Sigmoid colon (tissue), 7 donors: ENCODE measurements around the gene ERGIC3. TPM values are rescaled to one million over a fixed set of nuclear protein-coding genes. Genes with fewer than 3 reads are reported as not detected.
A peak's percentile ranks its signal among the peaks of the same experiment; 100 is the strongest.

Experiments used
- DNase-seq: peaks from one replicate; pipeline ENCODE4 v3.0.0-alpha.2; 2019
- H3K27ac ChIP-seq, 4 donors: fragments of 200-600 bp; sonication (generic); one replicate each; pipeline ENCODE4 v1.5.1; 2016 to 2019; ENCODE audit warnings: mild to moderate bottlenecking in 1 of 4
- H3K27me3 ChIP-seq, 3 donors: fragments of 200-600 bp; sonication (generic); one replicate each; pipeline ENCODE4 v1.5.1; 2019; ENCODE audit warnings: mild to moderate bottlenecking in 1 of 3
- H3K36me3 ChIP-seq, 4 donors: fragments of 200-600 bp; sonication (generic); one replicate each; pipeline ENCODE4 v1.5.1; 2016 to 2019
- H3K4me1 ChIP-seq, 4 donors: fragments of 200-600 bp; sonication (generic); one replicate each; pipeline ENCODE4 v1.5.1; 2017 to 2019
- H3K4me3 ChIP-seq, 4 donors: fragments of 200-600 bp; sonication (generic); one replicate each; pipeline ENCODE4 v1.5.1; 2017 to 2019; ENCODE audit warnings: mild to moderate bottlenecking in 2 of 4, moderate library complexity in 1 of 4
- H3K9me3 ChIP-seq, 4 donors: fragments of 200-600 bp in 3 of 4; sonication (generic) in 3 of 4; one replicate each; pipeline versions ENCODE4 v1.5.1 to v1.6.1; 2013 to 2019
- EP300 ChIP-seq, 4 donors: sonication (generic); formaldehyde crosslinking; IDR thresholded peaks; one replicate each; pipeline ENCODE4 v1.6.1; 2017; ENCODE audit warnings: antibody characterized with exemption in 4 of 4
- POLR2A ChIP-seq, 2 donors: fragments of 450-650 bp; IDR thresholded peaks; one replicate each; pipeline ENCODE4 v1.6.1; 2016; ENCODE audit warnings: antibody characterized with exemption in 2 of 2, mild to moderate bottlenecking in 2 of 2, moderate library complexity in 2 of 2
- POLR2AphosphoS5 ChIP-seq, 4 donors: sonication (generic); formaldehyde crosslinking; IDR thresholded peaks; one replicate each; pipeline ENCODE4 v1.6.1; 2017; ENCODE audit warnings: antibody characterized with exemption in 4 of 4
- WGBS, 2 donors: extraction: QIAGEN DNeasy Blood & Tissue Kit; methylation state at CpG; one replicate each; pipeline ENCODE4 v1.1.7; 2013; 5-methylcytosine and 5-hydroxymethylcytosine counted together
- intact Hi-C: fragments of 100-400 bp; cut with DNase I; formaldehyde crosslinking; loops from one replicate; pipeline ENCODE4 v1.15.1; 2023
- polyA plus RNA-seq, 3 donors: library from polyadenylated mRNA; stranded (reverse); fragments of 200-250 nt; gene quantifications; one replicate each; pipeline ENCODE4 v1.2.3, GENCODE V29; 2013
- total RNA-seq, 4 donors: library from RNA; depleted of rRNA; stranded (reverse); fragments of >200 nt; gene quantifications; one replicate each; pipeline ENCODE4 v1.1.0, GENCODE V29; 2016
- TF ChIP-seq, protein P1 (sequence below), 4 experiments: fragments of 450-650 bp in 3 of 4; fragments of 200-600 bp in 1 of 4; IDR thresholded peaks; one replicate each; pipeline ENCODE4 v1.5.1; 2016 to 2019; ENCODE audit warnings: antibody characterized with exemption in 4 of 4, mild to moderate bottlenecking in 3 of 4, moderate library complexity in 2 of 4
- donor health status: healthy with polysubstance abuse.
- donor health status: Bipolar disorder and iron deficiency.
- donor health status: healthy.

Gene ERGIC3
- total and polyA plus RNA-seq, 7 donors: 113 to 230 (median 184) TPM

DNA sequence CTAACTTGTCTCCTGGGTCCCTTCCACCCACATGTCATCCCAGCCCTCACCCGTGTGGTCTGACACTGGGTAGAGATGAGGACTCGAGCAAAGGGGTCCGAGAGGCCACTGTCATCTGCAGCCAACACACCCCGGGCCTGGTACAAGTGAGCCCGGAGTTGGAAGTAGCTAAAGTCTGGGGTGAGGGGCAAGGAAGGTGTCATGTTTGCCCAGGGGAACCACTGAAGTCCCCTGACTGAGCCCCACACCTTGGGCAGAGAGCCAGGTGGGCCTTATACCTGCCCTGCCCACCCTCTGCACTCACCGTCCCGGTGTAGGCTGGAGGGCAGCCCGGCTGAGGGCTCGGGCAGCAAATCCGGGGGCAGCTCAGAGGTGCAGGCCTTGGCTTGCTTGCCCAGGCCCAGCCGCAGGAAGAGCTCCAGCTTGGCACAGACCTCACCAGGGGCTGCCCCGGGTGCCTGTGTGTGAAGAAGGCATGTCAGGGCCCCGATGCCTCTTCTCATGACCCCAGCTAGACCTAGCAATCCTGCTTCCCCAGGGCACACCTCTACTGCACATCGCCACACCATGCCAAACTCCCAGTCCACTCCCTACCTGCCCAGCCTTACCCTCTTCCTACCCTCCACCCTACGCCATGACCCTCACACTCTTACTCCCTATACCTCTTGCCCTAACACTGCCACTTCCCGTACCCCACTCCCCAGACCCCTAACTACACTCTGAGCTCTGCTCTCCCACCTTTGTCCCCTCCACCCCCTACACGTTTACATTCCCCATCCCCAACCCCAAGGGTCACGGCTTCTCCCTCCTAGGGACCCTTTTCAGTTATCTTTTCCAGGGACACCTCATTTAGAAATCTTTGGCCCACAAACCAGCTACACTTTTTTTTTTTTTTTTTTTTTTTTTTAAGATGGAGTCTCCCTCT, 42.0 kb downstream of the ERGIC3 start:
- Histone ChIP-seq H3K9me3 (peaks cover 0 to 4% (median 0%) of the 10 kb centered on the region in 4 donors), H3K4me1 (no peaks in the 10 kb centered on the region), H3K36me3 (no peaks in the 10 kb centered on the region), H3K4me3 (no peak overlapping the region), H3K27me3 (no peaks in the 10 kb centered on the region), H3K27ac (no peak overlapping the region)
- WGBS, 2 donors: 93 to 95% methylated on average over 18 of the region's 18 CpGs
- DNase-seq: peak; percentile 54
- TF ChIP-seq, protein P1, sequence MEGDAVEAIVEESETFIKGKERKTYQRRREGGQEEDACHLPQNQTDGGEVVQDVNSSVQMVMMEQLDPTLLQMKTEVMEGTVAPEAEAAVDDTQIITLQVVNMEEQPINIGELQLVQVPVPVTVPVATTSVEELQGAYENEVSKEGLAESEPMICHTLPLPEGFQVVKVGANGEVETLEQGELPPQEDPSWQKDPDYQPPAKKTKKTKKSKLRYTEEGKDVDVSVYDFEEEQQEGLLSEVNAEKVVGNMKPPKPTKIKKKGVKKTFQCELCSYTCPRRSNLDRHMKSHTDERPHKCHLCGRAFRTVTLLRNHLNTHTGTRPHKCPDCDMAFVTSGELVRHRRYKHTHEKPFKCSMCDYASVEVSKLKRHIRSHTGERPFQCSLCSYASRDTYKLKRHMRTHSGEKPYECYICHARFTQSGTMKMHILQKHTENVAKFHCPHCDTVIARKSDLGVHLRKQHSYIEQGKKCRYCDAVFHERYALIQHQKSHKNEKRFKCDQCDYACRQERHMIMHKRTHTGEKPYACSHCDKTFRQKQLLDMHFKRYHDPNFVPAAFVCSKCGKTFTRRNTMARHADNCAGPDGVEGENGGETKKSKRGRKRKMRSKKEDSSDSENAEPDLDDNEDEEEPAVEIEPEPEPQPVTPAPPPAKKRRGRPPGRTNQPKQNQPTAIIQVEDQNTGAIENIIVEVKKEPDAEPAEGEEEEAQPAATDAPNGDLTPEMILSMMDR (IDR thresholded peaks at IDR 0.05): no peak
- TF ChIP-seq POLR2A (IDR thresholded peaks at IDR 0.05) (no peak), POLR2AphosphoS5 (IDR thresholded peaks at IDR 0.05) (no peak), EP300 (IDR thresholded peaks at IDR 0.05) (no peak)
- intact Hi-C loops: no loop called here

DNA sequence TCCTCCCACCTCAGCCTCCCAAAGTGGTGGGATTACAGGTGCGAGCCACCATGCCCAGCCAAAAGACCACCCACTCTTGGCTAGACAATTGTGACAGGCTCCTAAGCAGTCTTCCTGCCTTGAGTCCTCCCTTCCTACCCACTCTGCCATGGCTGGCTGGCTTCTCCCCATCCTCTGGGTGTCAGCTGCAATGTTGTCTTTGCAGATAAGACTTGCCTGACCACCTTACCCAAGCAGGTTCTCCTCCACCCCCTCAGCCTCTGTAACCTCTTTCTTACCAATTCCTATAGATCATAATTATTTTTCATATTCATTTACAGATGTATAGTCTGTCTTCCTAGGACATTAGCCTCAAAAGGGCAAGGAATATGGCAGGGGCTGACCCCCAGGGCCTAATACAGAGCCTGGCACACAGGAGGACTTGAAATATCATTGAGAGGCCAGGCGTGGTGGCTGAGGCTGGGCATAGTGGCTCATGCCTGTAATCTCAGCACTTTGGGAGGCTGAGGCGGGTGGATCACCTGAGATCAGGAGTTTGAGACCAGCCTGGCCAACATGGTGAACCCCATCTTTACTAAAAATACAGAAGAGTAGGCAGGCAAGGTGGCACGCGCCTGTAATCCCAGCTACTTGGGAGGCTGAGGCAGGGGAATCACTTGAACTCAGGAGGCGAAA, 45.0 kb downstream of the ERGIC3 start:
- intact Hi-C loops: no loop called here
- DNase-seq: peak; percentile 4
- no peak for TF ChIP-seq EP300 (IDR thresholded peaks at IDR 0.05)
- no peak for TF ChIP-seq POLR2A (IDR thresholded peaks at IDR 0.05)
- TF ChIP-seq, protein P1 (IDR thresholded peaks at IDR 0.05): no peak
- no peak for TF ChIP-seq POLR2AphosphoS5 (IDR thresholded peaks at IDR 0.05)
- H3K4me3 ChIP-seq: no peak overlapping the region
- no peaks in the 10 kb centered on the region for H3K4me1 ChIP-seq
- no peaks in the 10 kb centered on the region for H3K27me3 ChIP-seq
- WGBS, 2 donors: 94 to 95% methylated on average over 6 of the region's 6 CpGs
- H3K27ac ChIP-seq: no peak overlapping the region
- peaks cover 0 to under 1% (median 0%) of the 10 kb centered on the region in 4 donors for H3K9me3 ChIP-seq
- H3K36me3 ChIP-seq: no peaks in the 10 kb centered on the region

DNA sequence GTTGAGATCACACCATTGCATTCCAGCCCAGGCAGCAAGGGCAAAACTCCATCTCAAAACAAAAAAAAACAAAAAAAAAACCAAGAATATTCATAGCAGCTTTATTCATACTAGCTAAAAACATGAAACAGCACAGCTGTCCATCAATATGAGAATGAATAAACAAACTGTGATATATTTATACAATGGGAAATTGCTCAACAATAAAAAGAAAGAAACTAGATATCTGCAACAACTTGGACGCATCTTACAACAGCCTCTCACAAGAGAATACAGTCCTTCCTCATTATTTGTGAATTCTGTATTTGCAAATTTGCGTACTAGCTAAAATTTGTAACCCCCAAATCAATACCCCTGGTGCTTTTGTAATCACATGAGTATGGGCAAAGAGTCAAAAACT, 45.6 kb downstream of the ERGIC3 start:
- intact Hi-C loops: no loop called here
- H3K4me1 ChIP-seq: no peaks in the 10 kb centered on the region
- no peak overlapping the region for H3K4me3 ChIP-seq
- no peaks in the 10 kb centered on the region for H3K9me3 ChIP-seq
- 59 to 76% methylated on average over 2 of the region's 2 CpGs for WGBS, 2 donors
- H3K36me3 ChIP-seq: no peaks in the 10 kb centered on the region
- TF ChIP-seq POLR2AphosphoS5 (IDR thresholded peaks at IDR 0.05): no peak
- no peaks in the 10 kb centered on the region for H3K27me3 ChIP-seq
- DNase-seq: no peak
- H3K27ac ChIP-seq: no peak overlapping the region

DNA sequence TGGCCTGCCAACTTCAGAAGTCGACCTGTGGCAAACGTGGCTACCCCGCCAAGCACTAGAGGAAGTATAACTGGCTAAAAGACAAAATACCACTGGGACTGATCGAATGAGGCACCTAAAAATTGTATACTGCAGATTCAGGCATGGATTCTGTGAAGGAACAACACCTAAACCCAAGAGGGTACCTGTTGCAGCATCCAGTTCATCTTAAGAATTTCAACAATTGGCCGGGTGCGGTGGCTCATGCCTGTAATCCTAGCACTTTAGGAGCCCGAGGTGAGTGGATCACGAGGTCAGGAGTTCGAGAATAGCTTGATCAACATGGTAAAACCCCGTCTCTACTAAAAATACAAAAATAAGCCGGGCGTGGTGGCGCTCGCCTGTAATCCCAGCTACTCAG, 46.5 kb downstream of the ERGIC3 start:
- DNase-seq: no peak
- Histone ChIP-seq H3K27ac (no peak overlapping the region), H3K27me3 (no peaks in the 10 kb centered on the region), H3K4me3 (no peak overlapping the region), H3K4me1 (no peaks in the 10 kb centered on the region), H3K36me3 (no peaks in the 10 kb centered on the region), H3K9me3 (no peaks in the 10 kb centered on the region)
- intact Hi-C loops: no loop called here
- TF ChIP-seq POLR2AphosphoS5 (IDR thresholded peaks at IDR 0.05): no peak
- TF ChIP-seq POLR2A (IDR thresholded peaks at IDR 0.05): no peak
- TF ChIP-seq EP300 (IDR thresholded peaks at IDR 0.05): no peak
- TF ChIP-seq, protein P1 (IDR thresholded peaks at IDR 0.05): no peak
- 85 to 91% methylated on average over 14 of the region's 14 CpGs for WGBS, 2 donors

DNA sequence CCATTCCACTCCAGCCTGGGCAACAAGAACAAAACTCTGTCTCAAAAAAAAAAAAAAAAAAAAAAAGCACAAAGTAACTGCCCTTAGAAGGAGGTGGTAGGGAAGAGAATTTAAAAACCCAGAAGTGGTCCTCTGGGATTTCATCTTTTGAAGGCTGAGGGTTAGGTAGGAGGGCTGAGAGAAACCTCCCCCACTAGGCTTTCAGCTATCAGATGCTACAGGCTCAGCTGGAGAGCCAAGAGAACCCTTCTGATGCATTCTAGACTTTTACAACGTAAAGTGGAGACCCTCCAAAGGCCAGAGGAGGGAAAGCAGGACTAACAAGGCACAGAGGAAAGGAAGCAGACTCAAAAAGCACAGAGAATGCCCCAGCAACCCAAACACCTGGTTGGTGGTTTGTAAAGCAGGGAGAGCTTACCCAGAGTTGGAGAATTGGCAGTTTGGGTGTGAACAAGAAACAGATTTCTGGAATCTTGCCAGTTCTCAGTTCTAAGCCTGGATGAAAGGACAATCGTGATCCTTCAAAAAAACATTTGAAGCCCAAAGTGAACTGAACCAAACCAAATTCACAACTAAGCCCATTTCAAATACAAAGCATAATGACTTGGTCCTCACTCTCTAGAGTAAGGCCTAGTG, 50.6 kb downstream of the ERGIC3 start:
- Histone ChIP-seq H3K36me3 (no peaks in the 10 kb centered on the region), H3K9me3 (no peaks in the 10 kb centered on the region), H3K4me1 (no peaks in the 10 kb centered on the region), H3K27me3 (no peaks in the 10 kb centered on the region), H3K27ac (no peak overlapping the region), H3K4me3 (no peak overlapping the region)
- no peak for DNase-seq
- WGBS, 2 donors: 7 to 22% methylated on average over 2 of the region's 2 CpGs
- intact Hi-C loops: no loop called here
- TF ChIP-seq POLR2A (IDR thresholded peaks at IDR 0.05) (no peak), POLR2AphosphoS5 (IDR thresholded peaks at IDR 0.05) (no peak), EP300 (IDR thresholded peaks at IDR 0.05) (no peak)
- TF ChIP-seq, protein P1 (IDR thresholded peaks at IDR 0.05): no peak
